Natural killer cell (primary cell): ENCODE results near the gene SFRP2. TPM values are rescaled to one million over a fixed set of nuclear protein-coding genes. Genes with fewer than 3 reads are reported as not detected.

Source experiments
- ATAC-seq, 3 donors: fragments of 150-1000 bp in 2 of 3; fragments of 200-7000 bp in 1 of 3; cut with Tn5 transposase; 1 replicate in 1 of 3; 2 replicates in 2 of 3; pipeline ENCODE4 v1.10.0; 2021; ENCODE audit warnings: mild to moderate bottlenecking in 2 of 3, moderate library complexity in 2 of 3
- DNase-seq, 2 donors: peaks; one replicate each; pipeline versions ENCODE4 v3.0.0 to v3.0.0-alpha.2; 2013 to 2021; ENCODE audit warnings: mixed read lengths in 1 of 2
- H3K27ac ChIP-seq: one replicate; pipeline ENCODE4 v1.5.1; 2013; ENCODE audit warnings: mild to moderate bottlenecking, low read length
- H3K27me3 ChIP-seq: one replicate; pipeline ENCODE4 v1.6.1; 2013; ENCODE audit warnings: low read length; ENCODE audit not compliant: control insufficient read depth, insufficient read depth
- H3K36me3 ChIP-seq: one replicate; pipeline ENCODE4 v1.6.1; 2013; ENCODE audit warnings: low read length; ENCODE audit not compliant: control insufficient read depth, insufficient read depth
- H3K4me1 ChIP-seq: one replicate; pipeline ENCODE4 v1.6.1; 2013; ENCODE audit warnings: low read length; ENCODE audit not compliant: control insufficient read depth, insufficient read depth
- H3K4me3 ChIP-seq: one replicate; pipeline ENCODE4 v1.5.1; 2013; ENCODE audit warnings: low read length
- H3K9me3 ChIP-seq: one replicate; pipeline ENCODE4 v1.6.1; 2013; ENCODE audit warnings: low read length; ENCODE audit not compliant: control insufficient read depth, insufficient read depth
- H3K27ac Mint-ChIP-seq, 2 donors: one replicate each; pipeline ENCODE4 v1.8.0; 2022; ENCODE audit warnings: mild to moderate bottlenecking in 2 of 2, mixed read lengths in 2 of 2, moderate library complexity in 1 of 2
- H3K27me3 Mint-ChIP-seq, 2 donors: one replicate each; pipeline ENCODE4 v1.8.0; 2022; ENCODE audit warnings: low read depth in 2 of 2, mixed read lengths in 2 of 2
- H3K36me3 Mint-ChIP-seq: one replicate; pipeline ENCODE4 v1.8.0; 2022; ENCODE audit warnings: mixed read lengths
- H3K4me1 Mint-ChIP-seq, 2 donors: one replicate each; pipeline ENCODE4 v1.8.0; 2022; ENCODE audit warnings: mixed read lengths in 2 of 2
- H3K4me3 Mint-ChIP-seq: one replicate; pipeline ENCODE4 v1.8.0; 2022; ENCODE audit warnings: mild to moderate bottlenecking, moderate library complexity, mixed read lengths
- H3K9me3 Mint-ChIP-seq, 2 donors: one replicate each; pipeline ENCODE4 v1.8.0; 2022; ENCODE audit warnings: mixed read lengths in 2 of 2
- WGBS: methylation state at CpG from one replicate; pipeline ENCODE4 v1.1.7; 2013; ENCODE audit warnings: missing lambda C conversion rate; ENCODE audit not compliant: insufficient coverage; 5-methylcytosine and 5-hydroxymethylcytosine counted together
- intact Hi-C: fragments of 100-400 bp; cut with micrococcal nuclease; formaldehyde crosslinking; loops from one replicate; pipeline ENCODE4 v1.14.2; 2022
- total RNA-seq, 4 donors: library from RNA; stranded (reverse); fragments of 120-200 nt in 1 of 4; gene quantifications; one replicate each; pipeline versions ENCODE4 v1.2.3 to v1.2.4, GENCODE V29; 2013 to 2022
- TF ChIP-seq, protein P1 (sequence below): fragments of 200-600 bp; IDR thresholded peaks from one replicate; pipeline ENCODE4 v1.8.0; 2022; ENCODE audit warnings: antibody characterized with exemption

The SFRP2 gene
- total RNA-seq, 3 donors from 2014 or later (not counting 1 experiment from before 2014, with no cell fraction given): not detected

DNA sequence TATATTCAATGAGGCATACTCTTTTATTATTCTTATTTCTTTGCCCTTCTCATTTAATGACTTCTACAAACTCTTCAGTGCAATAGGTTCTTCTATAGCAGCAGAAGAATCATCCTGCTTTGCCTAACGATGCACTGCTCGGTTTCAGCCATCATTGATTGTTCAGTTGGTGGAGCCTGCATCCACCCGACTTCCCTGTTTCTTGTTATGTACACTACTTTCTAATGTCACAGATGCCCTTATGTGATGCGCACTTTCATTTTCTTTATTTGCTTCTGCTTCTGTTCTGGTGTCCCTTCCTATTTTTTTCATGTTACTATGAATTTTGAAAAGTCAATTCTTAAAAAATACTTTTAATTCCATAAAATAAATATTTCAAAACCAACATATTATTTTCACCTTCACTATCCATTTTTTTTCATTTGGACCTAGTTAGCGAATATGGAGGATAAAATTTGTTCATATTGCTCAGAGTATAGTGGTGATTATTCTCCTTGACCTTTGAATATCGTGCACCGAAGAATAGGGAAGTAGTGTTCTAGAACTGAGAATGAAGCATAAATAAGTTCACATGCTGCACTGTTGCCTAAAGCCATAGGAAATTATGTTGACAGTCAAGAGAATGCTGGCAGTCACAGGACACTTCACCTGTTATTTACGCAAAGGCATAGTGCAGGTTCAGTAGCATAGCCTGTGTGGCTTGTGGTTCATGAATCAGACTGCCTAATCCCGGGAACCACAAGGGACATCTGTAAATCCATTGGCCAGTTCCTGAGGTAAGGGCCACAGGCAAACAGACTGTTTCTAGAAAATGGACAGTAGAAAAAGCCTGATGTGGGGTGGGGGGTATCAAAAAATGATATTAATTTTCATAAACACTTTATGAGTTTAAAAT lies 21.3 kb upstream of the SFRP2 start:
- DNase-seq (no peak), ATAC-seq (no peak)
- peaks cover 16 to 17% of the 10 kb centered on the region in 2 donors for H3K27me3 Mint-ChIP-seq
- no peak overlapping the region for H3K4me3 Mint-ChIP-seq
- no peaks in the 10 kb centered on the region for H3K9me3 ChIP-seq
- TF ChIP-seq, protein P1, sequence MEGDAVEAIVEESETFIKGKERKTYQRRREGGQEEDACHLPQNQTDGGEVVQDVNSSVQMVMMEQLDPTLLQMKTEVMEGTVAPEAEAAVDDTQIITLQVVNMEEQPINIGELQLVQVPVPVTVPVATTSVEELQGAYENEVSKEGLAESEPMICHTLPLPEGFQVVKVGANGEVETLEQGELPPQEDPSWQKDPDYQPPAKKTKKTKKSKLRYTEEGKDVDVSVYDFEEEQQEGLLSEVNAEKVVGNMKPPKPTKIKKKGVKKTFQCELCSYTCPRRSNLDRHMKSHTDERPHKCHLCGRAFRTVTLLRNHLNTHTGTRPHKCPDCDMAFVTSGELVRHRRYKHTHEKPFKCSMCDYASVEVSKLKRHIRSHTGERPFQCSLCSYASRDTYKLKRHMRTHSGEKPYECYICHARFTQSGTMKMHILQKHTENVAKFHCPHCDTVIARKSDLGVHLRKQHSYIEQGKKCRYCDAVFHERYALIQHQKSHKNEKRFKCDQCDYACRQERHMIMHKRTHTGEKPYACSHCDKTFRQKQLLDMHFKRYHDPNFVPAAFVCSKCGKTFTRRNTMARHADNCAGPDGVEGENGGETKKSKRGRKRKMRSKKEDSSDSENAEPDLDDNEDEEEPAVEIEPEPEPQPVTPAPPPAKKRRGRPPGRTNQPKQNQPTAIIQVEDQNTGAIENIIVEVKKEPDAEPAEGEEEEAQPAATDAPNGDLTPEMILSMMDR: no peak
- peaks cover 9% of the 10 kb centered on the region for H3K27me3 ChIP-seq
- no peak overlapping the region for H3K27ac ChIP-seq
- no peak overlapping the region for H3K4me3 ChIP-seq
- no peaks in the 10 kb centered on the region for H3K36me3 ChIP-seq
- WGBS: 82% methylated on average over 8 of the region's 9 CpGs
- H3K9me3 Mint-ChIP-seq: no peaks in the 10 kb centered on the region
- peaks cover 18 to 24% of the 10 kb centered on the region in 2 donors for H3K4me1 Mint-ChIP-seq
- H3K36me3 Mint-ChIP-seq: no peaks in the 10 kb centered on the region
- H3K4me1 ChIP-seq: peaks cover 8% of the 10 kb centered on the region
- H3K27ac Mint-ChIP-seq: peak overlapping the region in 1 of 2 donors; percentile 67
- intact Hi-C loops: no loop called here

DNA sequence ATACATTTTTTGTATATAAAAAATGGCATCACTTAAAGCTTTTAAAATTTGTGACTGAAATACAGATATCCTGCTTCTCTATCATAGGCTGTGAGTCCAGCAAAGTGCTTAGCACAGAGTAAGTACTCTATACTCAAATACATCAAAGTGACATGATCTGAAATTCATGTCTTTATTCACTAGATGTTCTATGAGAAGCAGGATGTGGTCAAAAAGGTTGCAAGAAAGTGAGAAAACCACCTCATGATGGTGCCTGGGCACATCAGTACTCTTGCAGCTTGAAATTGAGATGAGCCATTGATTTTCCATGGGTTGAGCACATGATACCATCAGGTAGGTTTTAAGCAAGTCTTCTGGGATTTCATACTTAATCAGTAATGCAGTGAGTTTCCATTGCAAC lies 20.4 kb upstream of the SFRP2 start:
- no peaks in the 10 kb centered on the region for H3K36me3 ChIP-seq
- intact Hi-C loops: no loop called here

DNA sequence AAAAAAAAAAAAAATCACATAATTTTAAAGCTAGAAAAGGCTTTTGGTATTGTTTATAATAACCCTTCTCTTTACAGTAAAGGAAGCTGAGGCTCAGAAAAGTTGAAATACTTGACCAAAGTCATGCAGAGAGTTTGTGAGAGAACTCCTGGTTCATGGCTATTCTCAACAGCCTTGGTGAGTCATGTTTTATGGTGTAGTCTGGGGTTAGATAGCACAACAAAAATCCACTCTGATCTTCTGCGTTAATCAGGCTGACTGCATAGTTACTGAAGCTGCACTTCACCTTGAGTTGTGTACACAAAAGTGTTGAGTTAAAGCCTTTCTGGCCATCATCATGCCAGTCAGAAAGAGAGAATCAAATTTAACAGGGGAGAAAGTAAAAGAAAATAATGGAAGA lies 19.3 kb upstream of the SFRP2 start:
- Histone ChIP-seq H3K27me3 (peaks cover 3% of the 10 kb centered on the region), H3K4me1 (peaks cover 8% of the 10 kb centered on the region), H3K4me3 (no peak overlapping the region), H3K27ac (no peak overlapping the region), H3K9me3 (no peaks in the 10 kb centered on the region), H3K36me3 (no peaks in the 10 kb centered on the region)
- ATAC-seq (no peak), DNase-seq (no peak)
- no peaks in the 10 kb centered on the region for H3K9me3 Mint-ChIP-seq
- TF ChIP-seq, protein P1: no peak
- 67% methylated on average over 1 of the region's 1 CpG for WGBS
- H3K27me3 Mint-ChIP-seq: peaks cover 13 to 16% of the 10 kb centered on the region in 2 donors
- peaks cover 18 to 24% of the 10 kb centered on the region in 2 donors for H3K4me1 Mint-ChIP-seq
- no peak overlapping the region for H3K4me3 Mint-ChIP-seq
- intact Hi-C loops: no loop called here
- H3K36me3 Mint-ChIP-seq: no peaks in the 10 kb centered on the region
- no peak overlapping the region for H3K27ac Mint-ChIP-seq

More for the DNA sequence above, 20.4 kb upstream of the SFRP2 start:
- DNase-seq (peak in 1 of 2 donors; percentile 68), ATAC-seq (peak; percentile 68 to 93 (median 76))
- H3K4me3 Mint-ChIP-seq: peak overlapping the region; percentile 6
- peaks cover 12 to 16% of the 10 kb centered on the region in 2 donors for H3K27me3 Mint-ChIP-seq
- no peaks in the 10 kb centered on the region for H3K9me3 ChIP-seq
- peaks cover 8% of the 10 kb centered on the region for H3K4me1 ChIP-seq
- H3K27ac ChIP-seq: no peak overlapping the region
- H3K36me3 Mint-ChIP-seq: no peaks in the 10 kb centered on the region
- no peaks in the 10 kb centered on the region for H3K9me3 Mint-ChIP-seq
- TF ChIP-seq, protein P1: no peak
- no peak overlapping the region for H3K4me3 ChIP-seq
- peak overlapping the region in 1 of 2 donors; percentile 67 for H3K27ac Mint-ChIP-seq
- H3K4me1 Mint-ChIP-seq: peaks cover 18 to 24% of the 10 kb centered on the region in 2 donors
- H3K27me3 ChIP-seq: peaks cover 3% of the 10 kb centered on the region
